GM06990 (cell line): Measurements from ENCODE around the gene COL23A1.
"Not testable (repeated sequence)": the region's sequence is repeated elsewhere in the genome, so short reads cannot be mapped to it uniquely, and the experiment has no call there.

Experiments
- DNase-seq: peaks from one replicate; pipeline ENCODE4 v3.0.0-alpha.2; 2011; ENCODE audit not compliant: insufficient read length; ENCODE audit errors: extremely low read depth
- H3K27me3 ChIP-seq: replicated peaks from 2 replicates; pipeline ENCODE4 v1.6.0; 2011; ENCODE audit warnings: low read length; ENCODE audit not compliant: control insufficient read depth, insufficient read depth
- H3K36me3 ChIP-seq: 2 replicates; pipeline ENCODE4 v1.5.1; 2011; ENCODE audit warnings: low read length; ENCODE audit not compliant: control insufficient read depth, insufficient read depth
- H3K4me3 ChIP-seq: replicated peaks from 2 replicates; pipeline ENCODE4 v1.5.1; 2011; ENCODE audit warnings: low read depth, mild to moderate bottlenecking, control low read depth, low read length
- CTCF ChIP-seq: IDR thresholded peaks from 2 replicates; pipeline ENCODE4 v1.5.1; 2011; ENCODE audit warnings: low read length, control low read depth, mild to moderate bottlenecking, inconsistent platforms; ENCODE audit not compliant: insufficient read depth, poor library complexity, severe bottlenecking

COL23A1 gene

GRCh38 chr5:178202541-178202940, 387.7 kb downstream of the COL23A1 start:
- H3K36me3 ChIP-seq, result peaks cover 14% of the 10 kb centered on the region
- no peaks in the 10 kb centered on the region for H3K27me3 ChIP-seq
- no peak for TF ChIP-seq CTCF
- DNase-seq, result no peak
- H3K4me3 ChIP-seq, result no peak overlapping the region

- no peak overlapping the region for H3K4me3 ChIP-seq
- H3K36me3 ChIP-seq, result peaks cover 8% of the 10 kb centered on the region
- no peak for TF ChIP-seq CTCF
- DNase-seq, result no peak
- H3K27me3 ChIP-seq, result no peaks in the 10 kb centered on the region
These were observed 388.3 kb downstream of the COL23A1 start for GRCh38 chr5:178201927-178202235.

- TF ChIP-seq CTCF, result no peak
- Histone ChIP-seq H3K27me3 (no peaks in the 10 kb centered on the region), H3K36me3 (peaks cover 3% of the 10 kb centered on the region; the same call in 1 of the 2 replicates), H3K4me3 (no peak overlapping the region)
- DNase-seq, result no peak
These were observed 388.8 kb downstream of the COL23A1 start for GRCh38 chr5:178201221-178201926.

GRCh38 chr5:178199581-178200434, 390.4 kb downstream of the COL23A1 start:
- no peak for TF ChIP-seq CTCF
- Histone ChIP-seq H3K4me3 (no peak overlapping the region), H3K36me3 (no peaks in the 10 kb centered on the region), H3K27me3 (no peaks in the 10 kb centered on the region)
- no peak for DNase-seq

- TF ChIP-seq CTCF, result no peak
- no peak for DNase-seq
- Histone ChIP-seq H3K27me3 (peaks cover 3% of the 10 kb centered on the region), H3K4me3 (no peak overlapping the region), H3K36me3 (no peaks in the 10 kb centered on the region)
These were observed 391.5 kb downstream of the COL23A1 start for GRCh38 chr5:178198706-178199105.

- not testable (repeated sequence) for H3K36me3 ChIP-seq, H3K4me3 ChIP-seq, DNase-seq, H3K27me3 ChIP-seq
These were observed 392.0 kb downstream of the COL23A1 start for GRCh38 chr5:178198151-178198550.
